Pancreas (tissue), 10 donors: Measurements from ENCODE around the gene LPAR3. TPM values are rescaled to one million over a fixed set of nuclear protein-coding genes. Genes with fewer than 3 reads are reported as not detected.

Experiments
- ATAC-seq, 4 donors: fragments of 200-7000 bp; cut with Tn5 transposase; one replicate each; pipeline versions ENCODE4 v1.8.0 to v1.9.1; 2020; ENCODE audit warnings: mild to moderate bottlenecking in 4 of 4, moderate library complexity in 4 of 4
- DNase-seq, 6 donors: peaks; one replicate each; pipeline ENCODE4 v3.0.0-alpha.2; 2020
- FAIRE-seq: peaks from 2 replicates; lab custom pipeline; 2012; peaks lifted over from hg19 to GRCh38; lab: Jason Lieb, UNC
- H3K27ac ChIP-seq, 4 donors: fragments of 200-600 bp; sonication (generic); 1 replicate in 3 of 4; 2 replicates in 1 of 4; pipeline versions ENCODE4 v1.5.0 to v1.8.0; 2020
- H3K27me3 ChIP-seq, 4 donors: fragments of 200-600 bp; one replicate each; pipeline ENCODE4 v1.8.0; 2021
- H3K36me3 ChIP-seq, 3 donors: fragments of 200-600 bp; sonication (generic) in 1 of 3; one replicate each; pipeline versions ENCODE4 v1.5.0 to v1.8.0; 2020 to 2021
- H3K4me1 ChIP-seq, 3 donors: fragments of 200-600 bp; one replicate each; pipeline ENCODE4 v1.8.0; 2021
- H3K4me3 ChIP-seq, 4 donors: fragments of 200-600 bp; sonication (generic) in 2 of 4; one replicate each; pipeline versions ENCODE4 v1.5.0 to v1.8.0; 2020 to 2021
- H3K9me3 ChIP-seq, 4 donors: fragments of 200-600 bp; one replicate each; pipeline ENCODE4 v1.8.0; 2021
- CTCF ChIP-seq, 4 donors: fragments of 200-600 bp; sonication (generic) in 3 of 4; IDR thresholded peaks; one replicate each; pipeline versions ENCODE4 v1.5.0 to v1.8.0; 2021; ENCODE audit warnings: antibody characterized with exemption in 4 of 4
- WGBS, 2 donors: extraction: QIAGEN DNeasy Blood & Tissue Kit; methylation state at CpG; one replicate each; pipeline ENCODE4 v1.1.7; 2013; 5-methylcytosine and 5-hydroxymethylcytosine counted together
- intact Hi-C, 3 donors: fragments of 100-400 bp; cut with DNase I; formaldehyde crosslinking; loops; one replicate each; pipeline versions ENCODE4 v1.11.1 to v1.14.2; 2022
- polyA plus RNA-seq, 2 donors: library from polyadenylated mRNA; stranded (reverse); fragments of 200-250 nt; gene quantifications; one replicate each; pipeline ENCODE4 v1.2.3, GENCODE V29; 2013
- total RNA-seq, 6 donors: library from RNA; stranded (reverse); fragmentation: NEBNext Ultra II Directional in 4 of 6; extraction: Animal tissue kit (Norgen Biotek cat#: 25700) in 4 of 6; gene quantifications; one replicate each; pipeline versions ENCODE4 v1.2.1 to v1.2.4, GENCODE V29; 2021 to 2023
- donor health status: healthy with polysubstance abuse.
- donor health status: DM: no; HTN: no; CAD: no; lungs with moderate emphysema.
- donor health status: DM: no; HTN: no; CAD: no.
- donor health status: control.
- donor health status: control.
- donor health status: Bipolar disorder and iron deficiency.
- donor health status: DM: yes; HTN: yes; CAD: no.
- donor health status: DM: no; HTN: no; CAD: no.
- donor health status: DM: no; HTN: no; CAD: no.
- donor health status: DM: yes; HTN: yes; CAD: no.

Gene LPAR3
- total and polyA plus RNA-seq, 8 donors = 1.4 to 19.5 (median 11.1) TPM

DNA sequence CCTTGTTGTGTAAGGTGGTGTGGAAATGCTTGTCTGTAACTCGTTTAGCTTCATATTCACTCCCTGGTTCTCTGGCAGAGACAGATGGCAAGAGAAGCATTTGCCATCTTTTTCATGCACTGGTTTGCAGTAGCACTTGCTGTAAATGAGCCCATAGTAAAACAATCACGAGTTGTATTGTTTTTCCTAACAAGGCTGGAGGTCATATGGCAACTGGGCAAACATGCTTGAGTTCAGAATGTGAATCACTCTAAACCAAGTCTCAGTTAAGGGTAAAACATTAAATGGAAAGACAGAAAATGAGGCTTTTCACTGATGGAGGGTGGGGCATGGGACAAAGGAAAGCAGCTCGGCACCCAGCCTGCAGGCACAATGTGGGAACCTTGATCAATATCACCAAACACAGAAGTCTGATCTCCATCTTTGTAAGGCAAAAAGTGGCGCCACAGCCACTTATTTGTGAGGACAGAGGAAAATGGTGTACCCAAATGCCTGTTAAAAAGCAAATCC is 26.5 kb upstream of the LPAR3 start:
- intact Hi-C loops = no loop called here
- 62 to 63% methylated on average over 4 of the region's 4 CpGs for WGBS, 2 donors
- Histone ChIP-seq H3K36me3 (no peaks in the 10 kb centered on the region), H3K9me3 (no peaks in the 10 kb centered on the region), H3K27ac (no peak overlapping the region), H3K4me3 (no peak overlapping the region), H3K27me3 (no peaks in the 10 kb centered on the region), H3K4me1 (peaks cover 0 to 4% (median under 1%) of the 10 kb centered on the region in 3 donors)
- TF ChIP-seq CTCF (IDR thresholded peaks at IDR 0.05) = no peak
- ATAC-seq = peak in 1 of 4 donors; percentile 51
- DNase-seq = no peak
- no peak for FAIRE-seq

DNA sequence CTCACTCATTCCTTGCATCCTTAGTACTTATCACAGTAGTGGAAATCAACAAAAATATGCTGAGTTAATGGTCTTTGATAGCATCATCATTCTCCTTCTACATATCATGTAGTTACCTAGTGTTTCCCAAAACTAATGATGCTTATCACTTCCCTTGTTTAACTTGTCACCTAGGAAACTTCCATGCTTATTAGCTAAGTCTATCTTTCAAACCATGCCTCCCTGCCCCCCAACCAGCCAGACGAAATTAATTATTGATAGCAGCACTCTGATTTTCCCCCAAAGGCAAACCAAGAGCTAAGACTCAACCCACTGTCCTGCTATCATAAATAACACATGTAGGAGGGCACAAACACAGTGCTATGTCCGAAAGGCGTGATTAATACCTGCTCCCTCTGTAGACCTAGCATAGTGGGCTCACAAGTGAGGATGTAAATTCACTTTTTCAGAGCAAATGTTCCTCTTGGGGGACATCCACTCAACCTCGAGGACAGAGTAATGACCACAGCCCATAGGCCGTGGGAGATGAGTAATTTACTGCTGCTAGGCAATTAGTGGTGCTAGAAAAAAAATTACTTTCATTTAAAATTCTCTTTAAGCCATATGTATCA is 25.8 kb upstream of the LPAR3 start:
- WGBS, 2 donors = 69 to 70% methylated on average over 5 of the region's 5 CpGs
- intact Hi-C loops = no loop called here
- no peak for DNase-seq
- Histone ChIP-seq H3K27ac (no peak overlapping the region), H3K36me3 (no peaks in the 10 kb centered on the region), H3K27me3 (no peaks in the 10 kb centered on the region), H3K4me1 (peaks cover 3 to 11% (median 7%) of the 10 kb centered on the region in 3 donors), H3K9me3 (no peaks in the 10 kb centered on the region), H3K4me3 (no peak overlapping the region)
- ATAC-seq = peak in 1 of 4 donors; percentile 26
- no peak for FAIRE-seq
- TF ChIP-seq CTCF (IDR thresholded peaks at IDR 0.05) = no peak

GRCh38 chr1:84916897-84917296 is 23.9 kb upstream of the LPAR3 start:
- DNase-seq = no peak
- no peak for ATAC-seq
- Histone ChIP-seq H3K27ac (no peak overlapping the region), H3K36me3 (no peaks in the 10 kb centered on the region), H3K9me3 (no peaks in the 10 kb centered on the region), H3K4me3 (no peak overlapping the region), H3K4me1 (peaks cover 9 to 20% (median 14%) of the 10 kb centered on the region in 3 donors), H3K27me3 (no peaks in the 10 kb centered on the region)
- no peak for FAIRE-seq
- TF ChIP-seq CTCF (IDR thresholded peaks at IDR 0.05) = no peak
- intact Hi-C loops = no loop called here
- WGBS, 2 donors = 83 to 87% methylated on average over 4 of the region's 4 CpGs

- Histone ChIP-seq H3K27me3 (no peaks in the 10 kb centered on the region), H3K36me3 (no peaks in the 10 kb centered on the region), H3K9me3 (no peaks in the 10 kb centered on the region), H3K27ac (peak overlapping the region; percentile 49 to 84 (median 64)), H3K4me1 (peaks cover 9 to 15% (median 14%) of the 10 kb centered on the region in 3 donors), H3K4me3 (peak overlapping the region in 1 of 4 donors; percentile 14)
- FAIRE-seq (peak; percentile 34), DNase-seq (peak in 4 of 6 donors; percentile 31 to 72 (median 66)), ATAC-seq (peak; percentile 99 to 100 (median 99))
- 3 to 5% methylated on average over 4 of the region's 4 CpGs for WGBS, 2 donors
- no peak for TF ChIP-seq CTCF (IDR thresholded peaks at IDR 0.05)
- intact Hi-C loops = no loop called here
Measured at GRCh38 chr1:84913555-84913892, 20.5 kb upstream of the LPAR3 start.
